GM18861 (cell line): Measurements from ENCODE around the gene MYT1.
"Not testable (repeated sequence)": the region's sequence is repeated elsewhere in the genome, so short reads cannot be mapped to it uniquely, and the experiment has no call there.

Experiments
- ATAC-seq: cut with Tn5 transposase; IDR thresholded peaks from one replicate; pipeline ENCODE4 v1.9.1; 2021; ENCODE audit not compliant: unreplicated experiment

The MYT1 gene

DNA sequence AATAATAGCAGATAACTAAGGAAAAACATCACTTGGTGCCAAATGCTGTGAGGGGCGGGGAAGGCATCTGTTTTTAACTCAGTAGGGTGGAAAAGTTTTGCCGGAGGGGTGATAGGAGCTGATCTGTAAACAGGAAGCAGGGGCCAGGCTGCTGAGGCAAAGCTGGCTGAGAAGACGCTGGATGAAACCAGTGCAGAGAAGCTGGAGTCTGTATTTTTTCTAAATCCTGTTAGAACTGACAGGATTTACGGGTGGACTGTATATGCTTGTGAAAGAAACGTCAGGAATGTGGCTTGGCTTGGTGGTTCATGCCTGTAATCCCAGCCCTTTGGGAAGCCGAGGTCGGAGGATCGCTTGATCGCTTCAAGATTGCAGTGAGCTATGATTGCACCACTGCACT, 96.9 kb downstream of the MYT1 start:
- ATAC-seq: no peak

DNA sequence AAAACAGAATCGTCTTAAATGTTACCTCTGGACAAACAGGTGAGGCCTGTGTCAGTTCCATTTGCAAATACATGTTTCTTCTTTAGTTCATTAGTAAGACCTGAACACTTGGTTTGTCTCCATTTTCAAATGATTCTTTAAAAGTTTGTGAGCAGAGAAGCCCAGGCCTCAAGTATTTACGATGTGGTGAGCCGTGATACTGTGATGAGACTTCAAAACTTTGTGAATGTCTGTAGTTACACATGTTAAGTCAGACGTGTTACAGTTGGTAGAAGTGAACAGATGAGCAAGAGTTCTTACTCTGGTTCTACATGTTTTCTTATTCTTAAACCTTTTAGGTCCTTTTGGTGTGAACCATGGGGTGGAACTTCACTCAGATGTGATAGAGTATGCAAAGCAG, 99.8 kb downstream of the MYT1 start:
- ATAC-seq: no peak

DNA sequence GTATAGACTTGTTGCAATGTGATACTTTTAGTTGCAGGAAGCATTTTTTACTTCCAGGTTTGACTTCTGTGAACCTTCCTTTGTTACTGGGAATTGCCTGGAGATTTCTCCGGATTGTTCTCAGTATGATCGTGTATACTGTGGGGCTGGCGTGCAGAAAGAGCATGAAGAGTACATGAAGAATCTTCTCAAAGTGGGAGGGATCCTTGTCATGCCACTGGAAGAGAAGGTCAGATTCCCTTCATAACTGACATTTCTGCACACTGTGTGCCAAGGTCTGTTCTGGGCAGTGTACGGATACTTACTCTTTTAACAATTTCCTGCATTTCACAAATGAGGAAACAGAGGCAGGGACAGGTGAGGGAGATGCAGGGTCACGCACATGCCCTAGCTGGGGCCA, 100.9 kb downstream of the MYT1 start:
- ATAC-seq: no peak

DNA sequence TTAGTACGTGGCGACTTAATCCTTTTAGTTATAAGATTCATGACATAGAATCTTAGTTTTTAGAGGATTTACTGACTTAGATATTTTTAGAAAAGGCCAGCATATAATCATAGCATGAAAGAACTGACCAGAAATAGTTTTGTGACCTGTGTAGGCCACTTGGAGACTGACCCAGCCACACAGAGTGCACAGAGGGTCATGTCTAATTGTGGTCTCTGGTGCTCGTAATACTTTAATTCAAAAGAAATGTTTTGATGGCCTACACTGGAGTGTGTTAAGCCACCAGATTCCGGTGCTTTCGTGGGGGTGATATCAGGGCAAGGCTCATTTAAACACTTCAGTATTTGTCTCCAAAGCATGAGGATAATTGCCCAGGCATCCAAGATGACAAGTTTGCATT, 102.7 kb downstream of the MYT1 start:
- no peak for ATAC-seq

DNA sequence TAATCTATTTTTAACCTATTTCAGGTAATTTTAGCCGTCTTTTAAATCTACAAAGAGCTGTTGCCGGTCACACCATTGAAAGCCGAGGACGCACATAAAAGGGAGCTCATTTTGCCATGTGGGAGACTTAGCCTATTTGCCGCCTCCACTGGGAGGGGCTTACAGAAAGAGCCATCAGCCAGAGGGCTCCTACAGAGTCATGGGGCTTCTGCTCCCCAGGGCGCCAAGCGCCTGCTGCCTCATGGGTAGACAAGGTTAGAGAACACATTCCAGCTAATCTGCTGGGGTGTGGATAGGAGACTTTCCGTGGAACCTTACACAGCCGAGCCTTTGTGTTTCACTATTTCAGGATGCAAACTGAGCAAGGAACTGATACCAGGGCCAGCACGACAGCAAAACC, 103.9 kb downstream of the MYT1 start:
- ATAC-seq: no peak

DNA sequence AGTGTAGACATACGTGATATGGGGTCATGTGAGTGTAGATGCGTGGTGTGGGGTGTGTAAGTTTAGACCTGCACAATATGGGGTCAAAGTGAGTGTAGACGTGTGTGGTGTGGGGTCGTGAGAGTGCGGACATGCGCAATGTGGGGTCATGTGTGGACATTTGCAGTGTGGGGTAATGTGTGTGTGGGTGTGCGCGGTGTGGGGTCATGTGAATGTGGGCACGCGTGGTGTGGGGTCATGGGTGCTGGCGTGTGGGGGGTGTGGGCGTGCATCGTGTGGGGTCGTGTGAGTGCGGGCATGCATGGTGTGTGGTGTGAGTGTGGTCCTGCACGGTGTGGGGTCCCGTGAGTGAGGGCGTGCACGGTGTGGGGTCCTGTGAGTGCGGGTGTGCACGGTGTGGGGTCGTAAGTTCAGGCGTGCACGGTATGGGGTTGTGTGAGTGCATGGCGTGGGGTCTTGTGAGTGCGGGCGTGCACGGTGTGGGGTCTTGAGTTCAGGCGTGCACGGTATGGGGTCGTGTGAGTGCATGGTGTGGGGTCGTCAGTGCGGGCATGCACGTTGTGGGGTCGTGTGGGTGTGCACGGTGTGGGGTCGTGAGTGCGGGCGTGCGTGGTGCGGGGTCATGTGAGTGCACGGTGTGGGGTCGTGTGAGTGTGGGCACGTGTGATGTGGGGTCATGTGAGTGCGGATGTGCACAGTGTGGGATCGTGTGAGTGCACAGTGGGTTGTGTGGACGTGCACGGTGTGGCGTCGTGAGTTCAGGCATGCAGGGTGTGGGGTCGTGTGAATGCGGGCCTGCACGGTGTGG, 105.6 kb downstream of the MYT1 start:
- ATAC-seq: no peak

DNA sequence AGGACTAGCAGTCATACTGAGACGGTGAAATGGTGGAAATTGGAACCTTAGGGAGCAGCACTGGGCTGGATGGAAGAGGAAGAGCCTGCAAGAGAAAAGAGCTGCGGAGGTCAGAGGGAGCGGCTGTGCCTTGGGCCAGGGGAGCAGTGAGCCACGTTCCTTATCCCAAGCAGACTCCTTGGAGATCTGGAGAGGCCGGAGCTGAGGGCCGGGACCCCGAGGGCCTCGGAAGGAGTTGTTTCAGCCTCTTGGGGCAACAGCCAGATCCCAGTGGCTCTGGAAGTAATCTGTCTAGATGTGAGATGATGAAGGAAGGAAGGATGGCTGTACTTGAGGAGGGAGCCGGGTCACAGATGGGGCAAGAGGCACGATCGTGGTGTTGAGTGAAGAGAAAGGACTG, 107.4 kb downstream of the MYT1 start:
- ATAC-seq: no peak

DNA sequence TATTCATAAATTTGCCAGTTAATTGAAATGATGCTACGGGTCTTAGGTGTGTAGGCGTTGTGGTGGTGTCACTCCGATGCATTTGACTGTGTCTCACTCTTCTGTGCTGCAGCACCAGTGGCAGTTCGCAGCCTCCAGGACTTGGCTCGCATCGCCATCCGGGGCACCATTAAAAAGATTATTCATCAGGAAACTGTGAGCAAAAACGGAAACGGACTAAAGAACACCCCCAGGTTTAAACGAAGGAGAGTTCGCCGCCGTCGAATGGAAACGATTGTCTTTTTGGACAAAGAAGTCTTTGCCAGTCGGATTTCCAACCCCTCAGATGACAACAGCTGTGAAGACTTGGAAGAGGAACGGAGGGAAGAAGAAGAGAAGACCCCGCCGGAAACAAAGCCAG, 108.9 kb downstream of the MYT1 start:
- ATAC-seq: no peak

DNA sequence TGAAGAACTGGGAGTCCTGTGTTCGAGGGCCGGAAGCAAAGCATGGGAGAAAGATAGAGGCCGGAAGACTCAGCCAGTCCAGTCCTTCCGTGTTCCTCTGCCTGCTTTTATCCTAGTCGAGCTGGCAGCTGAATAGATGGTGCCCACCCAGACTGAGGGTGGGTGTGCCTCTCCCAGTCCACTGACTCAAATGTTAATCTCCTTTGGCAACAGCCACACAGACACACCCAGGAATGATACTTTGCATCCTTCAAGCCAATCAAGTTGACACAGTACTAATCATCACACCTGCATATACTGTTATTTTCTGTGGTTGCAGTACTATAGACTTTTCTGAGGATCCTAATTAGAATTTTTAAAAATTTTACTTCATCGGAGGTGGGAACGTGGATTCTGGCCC, 112.6 kb downstream of the MYT1 start:
- no peak for ATAC-seq

DNA sequence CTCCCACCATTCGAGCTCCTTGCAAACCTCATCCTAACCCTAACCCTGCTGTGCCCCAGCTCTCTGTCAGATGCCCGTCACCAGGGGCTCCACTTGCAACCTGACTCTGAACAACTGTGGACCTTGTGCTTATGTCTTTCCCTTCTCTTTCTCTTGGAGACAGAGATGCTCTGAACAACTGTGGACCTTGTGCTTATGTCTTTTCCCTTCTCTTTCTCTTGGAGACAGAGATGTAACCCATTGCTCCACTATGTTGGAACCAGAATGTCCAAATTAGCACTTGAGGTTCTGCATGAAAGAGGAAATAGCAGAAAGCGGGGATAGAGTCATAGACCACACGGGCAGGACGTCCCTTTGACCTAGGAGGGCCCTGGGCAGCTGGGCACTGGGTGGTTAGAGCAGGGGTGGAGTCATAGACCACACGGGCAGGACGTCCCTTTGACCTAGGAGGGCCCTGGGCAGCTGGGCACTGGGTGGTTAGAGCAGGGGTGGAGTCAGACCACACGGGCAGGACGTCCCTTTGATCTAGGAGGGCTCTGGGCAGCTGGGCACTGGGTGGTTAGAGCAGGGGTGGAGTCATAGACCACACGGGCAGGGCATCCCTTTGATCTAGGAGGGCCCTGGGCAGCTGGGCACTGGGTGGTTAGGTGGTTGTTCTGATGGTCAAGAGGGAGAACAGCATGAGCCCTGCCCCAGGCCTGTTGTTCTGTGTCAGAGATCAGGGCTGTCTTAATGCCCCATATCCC, 113.5 kb downstream of the MYT1 start:
- ATAC-seq: no peak

DNA sequence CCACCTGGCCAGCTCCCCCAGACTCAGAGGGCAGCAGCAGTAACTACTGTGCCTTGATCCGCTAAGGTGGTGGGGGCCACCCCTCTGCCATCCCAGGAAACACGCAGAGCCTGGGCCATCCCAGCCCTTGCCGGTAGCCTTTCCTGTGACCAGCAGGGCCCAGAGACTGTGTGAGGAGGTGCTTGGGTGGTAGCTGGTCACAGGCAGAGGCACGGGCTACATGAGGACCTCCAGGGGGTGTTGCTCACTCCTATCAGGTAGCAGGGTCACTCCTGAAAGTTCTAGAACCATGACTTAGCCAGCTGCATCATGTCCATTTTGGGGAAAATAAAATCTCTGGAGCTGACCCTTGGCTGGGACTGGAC, 114.0 kb downstream of the MYT1 start:
- no peak for ATAC-seq

DNA sequence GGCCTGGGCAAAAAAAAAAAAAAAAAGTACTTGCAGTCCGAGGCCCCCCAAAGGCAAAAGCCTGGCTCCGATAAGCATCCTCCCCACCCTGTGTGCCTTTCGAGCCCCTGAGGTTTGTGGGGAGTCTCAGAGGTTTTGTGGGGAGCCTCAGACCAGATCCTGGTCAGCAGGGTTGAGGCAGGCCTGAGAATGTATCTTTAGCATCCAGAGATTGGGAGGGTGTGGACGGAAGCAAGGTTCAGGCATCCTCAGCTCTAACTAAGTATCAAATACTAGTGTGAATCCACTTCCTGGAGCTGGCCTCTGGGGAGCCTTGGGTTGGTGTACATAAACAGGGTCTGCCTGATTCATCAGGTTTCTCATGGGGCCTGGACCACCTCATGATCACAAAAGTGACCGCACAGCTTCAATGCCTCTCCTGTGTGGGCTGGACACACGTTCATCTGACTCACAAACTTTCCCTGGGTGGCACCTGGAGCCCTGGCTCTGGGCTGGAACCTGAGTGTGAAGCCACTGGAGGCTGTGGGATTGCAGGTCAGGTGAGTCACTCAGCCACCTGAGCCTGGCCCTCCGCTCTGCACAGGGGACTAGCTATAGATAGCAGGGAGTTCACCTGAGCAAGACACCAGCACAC, 115.7 kb downstream of the MYT1 start:
- ATAC-seq: no peak

DNA sequence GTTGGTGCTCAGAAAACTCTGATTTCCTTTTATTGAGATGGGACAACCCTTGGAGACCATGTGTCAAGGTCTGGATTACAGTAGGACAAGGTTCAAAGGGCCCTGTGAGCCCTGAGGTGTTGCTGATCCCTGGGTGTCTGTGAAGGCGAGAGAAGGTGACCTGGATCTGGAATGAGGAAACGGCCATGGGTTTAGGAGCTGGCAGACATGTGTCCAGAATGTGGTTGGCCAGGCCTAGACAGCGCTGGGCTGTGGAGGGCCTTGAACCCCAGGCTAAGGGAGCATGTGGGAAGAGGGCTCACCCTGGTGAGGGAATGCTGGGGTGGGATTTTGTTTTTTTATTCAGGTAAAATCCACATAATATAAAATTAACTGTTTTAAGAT, 116.2 kb downstream of the MYT1 start:
- no peak for ATAC-seq

DNA sequence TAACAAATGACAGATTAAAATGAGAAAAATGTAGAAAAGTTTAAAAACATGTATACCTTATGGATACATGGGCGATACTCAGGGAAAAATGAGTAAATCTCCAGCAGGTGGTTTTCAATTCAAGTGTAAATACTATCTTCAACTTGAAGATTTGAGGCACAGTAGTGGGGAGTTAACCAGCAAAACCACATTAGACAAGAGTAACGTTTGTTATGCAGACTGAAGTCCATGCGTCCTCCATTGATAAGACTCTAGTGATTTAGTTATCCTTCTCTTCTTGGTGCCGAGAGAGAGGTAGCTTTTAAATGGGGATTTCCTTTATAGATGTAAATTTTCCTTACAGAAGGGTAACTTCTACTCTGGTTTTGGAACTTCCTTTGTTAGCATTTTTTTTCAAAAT, 119.4 kb downstream of the MYT1 start:
- ATAC-seq: no peak

DNA sequence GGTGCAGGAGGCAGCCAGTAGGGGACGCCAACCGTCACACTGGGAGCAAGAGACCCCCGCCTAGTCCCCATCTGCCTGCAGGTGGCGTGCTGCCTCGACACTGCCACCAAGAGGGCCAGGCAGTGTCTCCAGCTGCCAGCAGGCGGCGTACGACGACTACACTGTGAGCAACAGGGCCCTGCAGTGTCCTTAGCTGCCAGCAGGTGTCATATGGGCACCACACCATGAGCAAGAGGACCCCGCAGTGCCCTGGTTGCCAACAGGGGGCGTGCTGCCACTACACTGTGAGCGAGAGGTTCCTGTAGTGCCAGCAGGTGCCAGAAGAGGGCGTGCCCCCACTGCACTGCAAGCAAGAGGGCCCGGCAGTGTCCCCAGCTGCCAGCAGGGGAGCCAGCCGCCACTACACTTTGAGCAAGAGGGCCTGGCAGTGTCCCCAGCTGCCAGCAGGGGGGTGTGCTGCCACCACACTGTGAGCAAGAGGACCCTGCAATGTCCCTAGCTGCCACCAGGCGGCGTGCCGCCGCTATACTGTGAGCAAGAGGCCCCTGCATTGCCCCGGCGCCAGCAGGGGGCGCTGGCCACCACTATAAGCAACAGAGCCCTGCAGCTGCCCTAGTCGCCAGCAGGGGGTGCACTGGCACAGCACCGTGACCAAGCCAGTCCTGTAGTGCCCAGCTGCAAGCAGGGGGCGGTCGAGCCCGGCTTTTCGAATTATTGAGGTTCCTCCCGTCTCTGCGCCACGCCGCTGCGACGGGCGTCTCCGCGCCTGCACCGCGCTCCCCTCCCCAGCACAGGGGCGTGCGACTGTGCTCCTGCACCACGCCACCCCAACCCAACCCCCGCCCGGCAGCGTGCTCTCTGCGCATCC, 121.6 kb downstream of the MYT1 start:
- peak; percentile 87 for ATAC-seq

DNA sequence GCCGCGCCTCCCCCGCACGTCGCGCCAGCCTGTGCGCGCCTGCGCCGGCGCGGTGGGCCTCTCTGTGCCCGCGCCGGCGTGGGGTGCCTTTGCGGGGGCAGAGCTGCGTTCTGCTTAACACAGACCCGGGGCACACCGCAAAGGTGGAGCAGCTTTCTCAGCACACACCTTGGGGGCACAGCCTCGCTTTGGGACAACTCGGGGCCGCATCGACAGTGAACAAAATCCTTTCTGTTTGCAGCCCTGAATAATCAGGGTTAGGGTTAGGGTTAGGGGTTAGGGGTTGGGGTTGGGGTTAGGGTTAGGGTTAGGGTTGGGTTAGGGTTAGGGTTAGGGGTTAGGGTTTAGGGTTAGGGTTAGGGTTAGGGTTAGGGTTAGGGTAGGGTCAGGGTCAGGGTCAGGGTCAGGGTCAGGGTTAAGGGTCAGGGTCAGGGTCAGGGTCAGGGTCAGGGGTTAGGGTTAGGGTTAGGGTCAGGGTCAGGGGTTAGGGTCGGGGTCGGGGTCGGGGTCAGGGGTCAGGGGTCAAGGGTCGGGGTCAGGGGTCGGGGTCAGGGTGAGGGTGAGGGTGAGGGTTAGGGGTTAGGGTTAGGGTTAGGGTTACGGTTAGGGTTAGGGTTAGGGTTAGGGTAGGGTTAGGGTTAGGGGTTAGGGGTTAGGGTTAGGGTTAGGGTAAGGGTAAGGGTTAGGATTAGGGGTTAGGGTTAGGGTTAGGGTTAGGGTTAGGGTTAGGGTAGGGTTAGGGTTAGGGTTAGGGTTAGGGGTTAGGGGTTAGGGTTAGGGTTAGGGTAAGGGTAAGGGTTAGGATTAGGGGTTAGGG, 122.4 kb downstream of the MYT1 start:
- not testable (repeated sequence) for ATAC-seq

DNA sequence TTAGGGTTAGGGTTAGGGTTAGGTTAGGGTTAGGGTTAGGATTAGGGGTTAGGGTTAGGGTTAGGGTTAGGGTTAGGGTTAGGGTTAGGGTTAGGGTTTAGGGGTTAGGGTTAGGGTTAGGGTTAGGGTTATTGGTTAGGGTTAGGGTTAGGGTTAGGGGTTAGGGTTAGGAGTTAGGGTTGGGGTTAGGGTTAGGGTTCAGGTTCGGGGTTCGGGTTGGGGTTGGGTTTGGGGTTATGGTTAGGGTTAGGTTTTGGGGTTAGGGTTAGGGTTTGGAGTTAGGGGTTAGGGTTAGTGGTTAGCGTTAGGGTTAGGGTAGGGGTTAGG, 123.0 kb downstream of the MYT1 start:
- ATAC-seq: not testable (repeated sequence)
